Liver (tissue), 9 donors: ENCODE results near the gene TLCD3A. TPM values are rescaled to one million over a fixed set of nuclear protein-coding genes. Genes with fewer than 3 reads are reported as not detected.

Experiments used
- DNase-seq: peaks from one replicate; pipeline ENCODE4 v3.0.0-alpha.2; 2017; ENCODE audit warnings: low spot score
- H3K27ac ChIP-seq, 2 donors: one replicate each; pipeline ENCODE4 v1.7.0; 2013; ENCODE audit warnings: inconsistent platforms in 2 of 2, low read length in 2 of 2, control low read depth in 1 of 2, low read depth in 1 of 2, mild to moderate bottlenecking in 1 of 2
- H3K27me3 ChIP-seq, 4 donors: one replicate each; pipeline versions ENCODE4 v1.6.1 to v1.7.0; 2013; ENCODE audit warnings: low read length in 3 of 4, inconsistent platforms in 1 of 4, mild to moderate bottlenecking in 1 of 4, moderate library complexity in 1 of 4; ENCODE audit not compliant: control insufficient read depth in 4 of 4, insufficient read depth in 4 of 4
- H3K36me3 ChIP-seq, 4 donors: one replicate each; pipeline versions ENCODE4 v1.6.1 to v1.7.0; 2013; ENCODE audit warnings: low read length in 3 of 4, mild to moderate bottlenecking in 3 of 4, low read depth in 1 of 4, moderate library complexity in 1 of 4; ENCODE audit not compliant: control insufficient read depth in 4 of 4, insufficient read depth in 3 of 4
- H3K4me1 ChIP-seq, 4 donors: one replicate each; pipeline versions ENCODE4 v1.6.1 to v1.7.0; 2013; ENCODE audit warnings: low read length in 3 of 4, mild to moderate bottlenecking in 3 of 4, moderate library complexity in 1 of 4; ENCODE audit not compliant: control insufficient read depth in 4 of 4, insufficient read depth in 4 of 4
- H3K4me3 ChIP-seq, 3 donors: one replicate each; pipeline versions ENCODE4 v1.6.1 to v1.7.0; 2013; ENCODE audit warnings: low read length in 3 of 3, control low read depth in 1 of 3, low read depth in 1 of 3, mild to moderate bottlenecking in 1 of 3
- H3K9ac ChIP-seq, 2 donors: one replicate each; pipeline ENCODE4 v1.7.0; 2013; ENCODE audit warnings: low read length in 2 of 2, mild to moderate bottlenecking in 2 of 2, moderate library complexity in 2 of 2, control low read depth in 1 of 2, low read depth in 1 of 2
- H3K9me3 ChIP-seq, 4 donors: one replicate each; pipeline versions ENCODE4 v1.6.1 to v1.7.0; 2013; ENCODE audit warnings: low read length in 3 of 4; ENCODE audit not compliant: control insufficient read depth in 4 of 4
- ATF3 ChIP-seq: IDR thresholded peaks from 2 replicates; pipeline ENCODE4 v1.6.1; 2016; ENCODE audit warnings: antibody characterized with exemption
- EGR1 ChIP-seq, 2 donors: IDR thresholded peaks; 2 replicates each; pipeline ENCODE4 v1.6.1; 2016 to 2018; ENCODE audit warnings: antibody characterized with exemption in 2 of 2, low read depth in 2 of 2
- FOXA1 ChIP-seq: IDR thresholded peaks from 2 replicates; pipeline ENCODE4 v1.6.1; 2016; ENCODE audit warnings: antibody characterized with exemption
- FOXA2 ChIP-seq: IDR thresholded peaks from 2 replicates; pipeline ENCODE4 v1.6.1; 2016; ENCODE audit warnings: antibody characterized with exemption
- GABPA ChIP-seq, 2 donors: IDR thresholded peaks in 1 of 2; conservative IDR thresholded peaks in 1 of 2; 2 replicates each; pipeline ENCODE4 v1.6.1; 2016; ENCODE audit warnings: antibody characterized with exemption in 2 of 2, mild to moderate bottlenecking in 1 of 2, moderate library complexity in 1 of 2
- HNF4A ChIP-seq, 2 donors: conservative IDR thresholded peaks; 2 replicates each; pipeline ENCODE4 v1.6.1; 2016; ENCODE audit warnings: antibody characterized with exemption in 2 of 2, mild to moderate bottlenecking in 2 of 2
- HNF4G ChIP-seq: IDR thresholded peaks from 2 replicates; pipeline ENCODE4 v1.6.1; 2016; ENCODE audit warnings: antibody characterized with exemption
- JUND ChIP-seq, 2 donors: IDR thresholded peaks; 2 replicates each; pipeline ENCODE4 v1.6.1; 2016; ENCODE audit warnings: antibody characterized with exemption in 2 of 2
- MAX ChIP-seq: IDR thresholded peaks from 2 replicates; pipeline ENCODE4 v1.6.1; 2016; ENCODE audit warnings: antibody characterized with exemption
- NR2F2 ChIP-seq: IDR thresholded peaks from 2 replicates; pipeline ENCODE4 v1.6.1; 2016; ENCODE audit warnings: antibody characterized with exemption
- RAD21 ChIP-seq, 2 donors: IDR thresholded peaks; 2 replicates each; pipeline ENCODE4 v1.6.1; 2016; ENCODE audit warnings: antibody characterized with exemption in 2 of 2, mild to moderate bottlenecking in 2 of 2
- RXRA ChIP-seq, 2 donors: IDR thresholded peaks; 2 replicates each; pipeline ENCODE4 v1.6.1; 2017 to 2018; ENCODE audit warnings: antibody characterized with exemption in 2 of 2, mild to moderate bottlenecking in 1 of 2
- SP1 ChIP-seq: IDR thresholded peaks from 2 replicates; pipeline ENCODE4 v1.6.1; 2018; ENCODE audit warnings: antibody characterized with exemption, mild to moderate bottlenecking
- TAF1 ChIP-seq: conservative IDR thresholded peaks from 2 replicates; pipeline ENCODE4 v1.6.1; 2016; ENCODE audit warnings: antibody characterized with exemption, mild to moderate bottlenecking
- YY1 ChIP-seq: IDR thresholded peaks from 2 replicates; pipeline ENCODE4 v1.6.1; 2016; ENCODE audit warnings: antibody characterized with exemption, mild to moderate bottlenecking
- WGBS: extraction: QIAGEN DNeasy Blood & Tissue Kit; methylation state at CpG from one replicate; pipeline ENCODE4 v1.1.7; 2013; 5-methylcytosine and 5-hydroxymethylcytosine counted together
- polyA plus RNA-seq, 2 donors: library from polyadenylated mRNA; stranded (reverse) in 1 of 2; unstranded in 1 of 2; fragments of 200-250 nt in 1 of 2; fragments of >200 nt in 1 of 2; fragmentation: Nextera tagmentation in 1 of 2; extraction: Ambion mirVana in 1 of 2; gene quantifications; one replicate each; pipeline versions ENCODE4 v1.2.1 to v1.2.3, GENCODE V29; 2013 to 2015
- total RNA-seq, 2 donors: library from RNA; depleted of rRNA; stranded (reverse); fragments of >200 nt; gene quantifications; one replicate each; pipeline ENCODE4 v1.2.3, GENCODE V29; 2014
- TF ChIP-seq, protein P1 (sequence below): IDR thresholded peaks from 2 replicates; pipeline ENCODE4 v1.6.1; 2016; ENCODE audit warnings: antibody characterized with exemption
- TF ChIP-seq, protein P2 (sequence below): IDR thresholded peaks from 2 replicates; pipeline ENCODE4 v1.6.1; 2016; ENCODE audit warnings: antibody characterized with exemption, mild to moderate bottlenecking
- TF ChIP-seq, protein P3 (sequence below): fragments of 150-350 bp; IDR thresholded peaks from 2 replicates; pipeline ENCODE4 v1.5.1; 2017; ENCODE audit warnings: improper control_type of control experiment, low read depth, low read length; ENCODE audit not compliant: missing input control
- donor health status: healthy.
- donor health status: healthy.
- donor health status: healthy.
- donor health status: healthy.
- donor health status: healthy.

The TLCD3A gene
- total and polyA plus RNA-seq, 4 donors: 0.57 to 2.3 (median 1.5) TPM

DNA sequence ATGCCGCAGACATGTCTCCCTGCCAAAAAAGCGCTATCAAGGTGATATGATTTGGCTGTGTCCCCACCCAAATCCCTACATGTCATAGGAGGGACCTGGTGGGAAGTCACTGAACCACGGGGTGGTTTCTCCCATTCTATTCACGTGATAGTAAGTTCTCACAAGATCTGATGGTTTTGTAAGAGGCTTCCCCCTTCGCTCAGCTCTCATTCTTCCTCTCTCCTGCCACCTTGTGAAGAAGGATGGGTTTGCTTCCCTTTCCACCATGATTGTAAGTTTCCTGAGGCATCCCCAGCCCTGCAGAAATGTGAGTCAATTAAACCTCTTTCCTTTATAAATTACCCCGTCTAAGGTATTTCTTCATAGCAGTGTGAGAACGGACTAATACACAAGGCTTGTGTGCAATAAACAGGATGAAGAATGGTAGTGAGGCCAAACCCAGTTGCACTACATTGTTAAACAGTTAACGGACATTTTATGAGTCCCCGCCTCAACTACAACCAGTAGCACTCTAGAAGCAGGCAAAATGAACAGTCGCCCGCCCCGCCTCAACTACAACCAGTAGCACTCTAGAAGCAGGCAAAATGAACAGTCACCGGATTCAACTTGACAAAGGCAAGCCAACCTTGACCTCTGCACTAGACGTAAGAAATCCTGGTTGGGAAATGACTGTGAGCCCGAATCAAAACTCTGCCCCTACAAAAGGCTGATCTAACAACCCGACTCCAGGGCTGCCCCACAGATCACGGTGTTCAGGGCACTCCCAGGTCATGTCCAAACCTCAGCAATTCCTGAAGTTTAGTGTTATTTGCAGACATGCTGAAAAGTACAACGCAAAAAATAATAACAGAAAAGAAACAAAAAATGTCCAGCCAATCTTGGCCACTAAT is 44.1 kb upstream of the TLCD3A start:
- DNase-seq: no peak
- H3K27ac ChIP-seq: no peak overlapping the region
- H3K4me3 ChIP-seq: no peak overlapping the region
- no peaks in the 10 kb centered on the region for H3K4me1 ChIP-seq
- H3K9ac ChIP-seq: no peak overlapping the region
- TF ChIP-seq JUND (IDR thresholded peaks at IDR 0.05): no peak
- TF ChIP-seq MAX: no peak
- no peak for TF ChIP-seq NR2F2
- no peak for TF ChIP-seq TAF1
- peak; percentile 27 for TF ChIP-seq SP1
- TF ChIP-seq RAD21 (IDR thresholded peaks at IDR 0.05): peak; percentile 35 to 55
- TF ChIP-seq, protein P1, sequence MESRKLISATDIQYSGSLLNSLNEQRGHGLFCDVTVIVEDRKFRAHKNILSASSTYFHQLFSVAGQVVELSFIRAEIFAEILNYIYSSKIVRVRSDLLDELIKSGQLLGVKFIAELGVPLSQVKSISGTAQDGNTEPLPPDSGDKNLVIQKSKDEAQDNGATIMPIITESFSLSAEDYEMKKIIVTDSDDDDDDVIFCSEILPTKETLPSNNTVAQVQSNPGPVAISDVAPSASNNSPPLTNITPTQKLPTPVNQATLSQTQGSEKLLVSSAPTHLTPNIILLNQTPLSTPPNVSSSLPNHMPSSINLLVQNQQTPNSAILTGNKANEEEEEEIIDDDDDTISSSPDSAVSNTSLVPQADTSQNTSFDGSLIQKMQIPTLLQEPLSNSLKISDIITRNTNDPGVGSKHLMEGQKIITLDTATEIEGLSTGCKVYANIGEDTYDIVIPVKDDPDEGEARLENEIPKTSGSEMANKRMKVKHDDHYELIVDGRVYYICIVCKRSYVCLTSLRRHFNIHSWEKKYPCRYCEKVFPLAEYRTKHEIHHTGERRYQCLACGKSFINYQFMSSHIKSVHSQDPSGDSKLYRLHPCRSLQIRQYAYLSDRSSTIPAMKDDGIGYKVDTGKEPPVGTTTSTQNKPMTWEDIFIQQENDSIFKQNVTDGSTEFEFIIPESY: no peak
- peak; percentile 32 to 57 for TF ChIP-seq HNF4A (conservative IDR thresholded peaks at IDR 0.05)
- no peak for TF ChIP-seq GABPA (IDR thresholded peaks at IDR 0.05 in 1 of 2, conservative IDR thresholded peaks at IDR 0.05 in 1 of 2)
- TF ChIP-seq, protein P2, sequence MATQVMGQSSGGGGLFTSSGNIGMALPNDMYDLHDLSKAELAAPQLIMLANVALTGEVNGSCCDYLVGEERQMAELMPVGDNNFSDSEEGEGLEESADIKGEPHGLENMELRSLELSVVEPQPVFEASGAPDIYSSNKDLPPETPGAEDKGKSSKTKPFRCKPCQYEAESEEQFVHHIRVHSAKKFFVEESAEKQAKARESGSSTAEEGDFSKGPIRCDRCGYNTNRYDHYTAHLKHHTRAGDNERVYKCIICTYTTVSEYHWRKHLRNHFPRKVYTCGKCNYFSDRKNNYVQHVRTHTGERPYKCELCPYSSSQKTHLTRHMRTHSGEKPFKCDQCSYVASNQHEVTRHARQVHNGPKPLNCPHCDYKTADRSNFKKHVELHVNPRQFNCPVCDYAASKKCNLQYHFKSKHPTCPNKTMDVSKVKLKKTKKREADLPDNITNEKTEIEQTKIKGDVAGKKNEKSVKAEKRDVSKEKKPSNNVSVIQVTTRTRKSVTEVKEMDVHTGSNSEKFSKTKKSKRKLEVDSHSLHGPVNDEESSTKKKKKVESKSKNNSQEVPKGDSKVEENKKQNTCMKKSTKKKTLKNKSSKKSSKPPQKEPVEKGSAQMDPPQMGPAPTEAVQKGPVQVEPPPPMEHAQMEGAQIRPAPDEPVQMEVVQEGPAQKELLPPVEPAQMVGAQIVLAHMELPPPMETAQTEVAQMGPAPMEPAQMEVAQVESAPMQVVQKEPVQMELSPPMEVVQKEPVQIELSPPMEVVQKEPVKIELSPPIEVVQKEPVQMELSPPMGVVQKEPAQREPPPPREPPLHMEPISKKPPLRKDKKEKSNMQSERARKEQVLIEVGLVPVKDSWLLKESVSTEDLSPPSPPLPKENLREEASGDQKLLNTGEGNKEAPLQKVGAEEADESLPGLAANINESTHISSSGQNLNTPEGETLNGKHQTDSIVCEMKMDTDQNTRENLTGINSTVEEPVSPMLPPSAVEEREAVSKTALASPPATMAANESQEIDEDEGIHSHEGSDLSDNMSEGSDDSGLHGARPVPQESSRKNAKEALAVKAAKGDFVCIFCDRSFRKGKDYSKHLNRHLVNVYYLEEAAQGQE: no peak
- no peak for TF ChIP-seq ATF3
- TF ChIP-seq HNF4G: no peak
- TF ChIP-seq FOXA2: no peak
- TF ChIP-seq RXRA (IDR thresholded peaks at IDR 0.05): peak in 1 of 2 donors; percentile 40
- no peak for TF ChIP-seq YY1
- TF ChIP-seq, protein P3, sequence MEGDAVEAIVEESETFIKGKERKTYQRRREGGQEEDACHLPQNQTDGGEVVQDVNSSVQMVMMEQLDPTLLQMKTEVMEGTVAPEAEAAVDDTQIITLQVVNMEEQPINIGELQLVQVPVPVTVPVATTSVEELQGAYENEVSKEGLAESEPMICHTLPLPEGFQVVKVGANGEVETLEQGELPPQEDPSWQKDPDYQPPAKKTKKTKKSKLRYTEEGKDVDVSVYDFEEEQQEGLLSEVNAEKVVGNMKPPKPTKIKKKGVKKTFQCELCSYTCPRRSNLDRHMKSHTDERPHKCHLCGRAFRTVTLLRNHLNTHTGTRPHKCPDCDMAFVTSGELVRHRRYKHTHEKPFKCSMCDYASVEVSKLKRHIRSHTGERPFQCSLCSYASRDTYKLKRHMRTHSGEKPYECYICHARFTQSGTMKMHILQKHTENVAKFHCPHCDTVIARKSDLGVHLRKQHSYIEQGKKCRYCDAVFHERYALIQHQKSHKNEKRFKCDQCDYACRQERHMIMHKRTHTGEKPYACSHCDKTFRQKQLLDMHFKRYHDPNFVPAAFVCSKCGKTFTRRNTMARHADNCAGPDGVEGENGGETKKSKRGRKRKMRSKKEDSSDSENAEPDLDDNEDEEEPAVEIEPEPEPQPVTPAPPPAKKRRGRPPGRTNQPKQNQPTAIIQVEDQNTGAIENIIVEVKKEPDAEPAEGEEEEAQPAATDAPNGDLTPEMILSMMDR: no peak
- no peak for TF ChIP-seq EGR1 (IDR thresholded peaks at IDR 0.05; ENCODE audit: low read depth in 2 of 2)
- TF ChIP-seq FOXA1: no peak
- H3K36me3 ChIP-seq: peaks cover 6 to 27% (median 10%) of the 10 kb centered on the region in 4 donors
- H3K9me3 ChIP-seq: no peaks in the 10 kb centered on the region
- 76% methylated on average over 18 of the region's 18 CpGs for WGBS
- no peaks in the 10 kb centered on the region for H3K27me3 ChIP-seq
